Measurements from ENCODE around the gene MYCN. TPM values are rescaled to one million over a fixed set of nuclear protein-coding genes. Genes with fewer than 3 reads are reported as not detected.
"Not testable (repeated sequence)": the region's sequence is repeated elsewhere in the genome, so short reads cannot be mapped to it uniquely, and the experiment has no call there.

Gene MYCN
- total and polyA plus RNA-seq, 2 of the 4 experiments (the other 2 are of a cell fraction): not detected

DNA sequence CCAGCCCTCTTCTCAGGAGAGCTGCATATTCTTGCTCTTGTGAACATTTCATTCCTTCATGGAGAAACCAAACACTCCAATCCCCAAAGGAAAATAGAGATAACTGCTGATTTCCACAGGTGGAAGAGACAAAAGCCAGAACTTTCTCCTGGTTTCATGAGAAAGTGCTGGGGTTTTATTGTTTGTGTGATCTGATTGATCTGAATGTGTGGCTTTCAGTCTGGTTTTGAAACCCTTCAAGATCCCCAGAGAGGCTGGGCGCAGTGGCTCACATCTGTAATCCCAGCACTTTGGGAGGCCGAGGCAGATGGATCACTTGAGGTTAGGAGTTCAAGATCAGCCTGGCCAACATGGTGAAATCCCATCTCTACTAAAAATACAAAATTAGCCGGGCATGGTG is 11.3 kb upstream of the MYCN start:
- H2AFZ ChIP-seq (replicated peaks; ENCODE audit: low read length, poor library complexity); H2BK5ac ChIP-seq (ENCODE audit: low read depth, low read length, poor library complexity, severe bottlenecking); H3K4me2 ChIP-seq (ENCODE audit: low read depth, low read length); H2AK5ac ChIP-seq (ENCODE audit: low read depth, low read length); H3K4me1 ChIP-seq (ENCODE audit: control insufficient read depth, insufficient read depth, low read length); dilution Hi-C loops (cut with HindIII; ENCODE audit: low sequenced_read_pairs, unreplicated experiment); H3K56ac ChIP-seq (ENCODE audit: extremely low read depth, insufficient read depth, low read length); H2BK120ac ChIP-seq (ENCODE audit: low read depth, low read length); H3K27ac ChIP-seq (ENCODE audit: insufficient read depth, low read length); H4K5ac ChIP-seq (ENCODE audit: low read depth, low read length); CTCF ChIA-PET; H3K18ac ChIP-seq (ENCODE audit: low read depth, low read length); BruUV-seq (replicated peaks); H3K36me3 ChIP-seq (ENCODE audit: control insufficient read depth, insufficient read depth, low read length); H4K91ac ChIP-seq (ENCODE audit: insufficient read depth, low read depth, low read length); DNase-seq; in situ Hi-C loops (cut with MboI; ENCODE audit: low sequenced_read_pairs); H3K4ac ChIP-seq (ENCODE audit: low read depth, low read length); H3K14ac ChIP-seq (replicated peaks; ENCODE audit: low read depth, low read length); H4K8ac ChIP-seq (ENCODE audit: low read depth in 2 of 2, low read length in 2 of 2); H3K79me1 ChIP-seq (ENCODE audit: low read depth in 1 of 2, low read length in 2 of 2); H4K20me1 ChIP-seq (ENCODE audit: insufficient read depth, low read length); ATAC-seq (ENCODE audit: low read depth); H2BK20ac ChIP-seq (ENCODE audit: low read depth, low read length); H3K4me3 ChIP-seq (ENCODE audit: insufficient read depth, low read depth, low read length); H2BK15ac ChIP-seq (ENCODE audit: low read depth, low read length); H2AK9ac ChIP-seq (replicated peaks; ENCODE audit: low read depth, low read length, poor library complexity); H3K27me3 ChIP-seq (ENCODE audit: control insufficient read depth, insufficient read depth, low read length); H3K23ac ChIP-seq (ENCODE audit: low read depth, low read length); intact Hi-C loops (cut with micrococcal nuclease); POLR2A ChIA-PET (ENCODE audit: unreplicated experiment); H3K9me1 ChIP-seq (ENCODE audit: insufficient read depth, low read length); H3K9ac ChIP-seq (ENCODE audit: low read depth, low read length): not testable (repeated sequence)
- H3K9me3 ChIP-seq (ENCODE audit: control insufficient read depth, insufficient read depth, low read length): peaks cover 15% of the 10 kb centered on the region
- no CpG with 5 or more reads among the region's 3 CpGs for WGBS, 2 experiments (ENCODE audit: extremely low coverage in 2 of 2, insufficient read length in 1 of 2)
